HepG2 (cell line): Measurements from ENCODE around the gene RBBP8NL. TPM values are rescaled to one million over a fixed set of nuclear protein-coding genes. Genes with fewer than 3 reads are reported as not detected.

Experiments
- AKAP8 ChIP-seq: sonication (generic); formaldehyde crosslinking; IDR thresholded peaks from 2 replicates; pipeline ENCODE4 v1.5.1; 2020; ENCODE audit warnings: mild to moderate bottlenecking, missing genetic modification reagents
- ATF7-NPFF ChIP-seq: sonication (generic); formaldehyde crosslinking; IDR thresholded peaks from 2 replicates; pipeline ENCODE4 v1.8.1; 2023; ENCODE audit warnings: mild to moderate bottlenecking, low read depth, missing genetic modification reagents, moderate library complexity
- CREBL2 ChIP-seq: sonication (generic); formaldehyde crosslinking; IDR thresholded peaks from 2 replicates; pipeline ENCODE4 v1.8.1; 2023; ENCODE audit warnings: missing genetic modification reagents, mild to moderate bottlenecking, borderline replicate concordance
- GPBP1L1 ChIP-seq: sonication (generic); formaldehyde crosslinking; IDR thresholded peaks from 2 replicates; pipeline ENCODE4 v1.5.0; 2020; ENCODE audit warnings: mild to moderate bottlenecking, missing genetic modification reagents
- HNF1B ChIP-seq: sonication (generic); formaldehyde crosslinking; IDR thresholded peaks from 2 replicates; pipeline ENCODE4 v1.5.1; 2020; ENCODE audit warnings: mild to moderate bottlenecking, moderate library complexity, missing genetic modification reagents
- NCOA1 ChIP-seq: sonication (generic); formaldehyde crosslinking; IDR thresholded peaks from 2 replicates; pipeline ENCODE4 v1.9.0; 2021; ENCODE audit warnings: missing genetic modification reagents
- ZNF275 ChIP-seq: sonication (generic); formaldehyde crosslinking; IDR thresholded peaks from 2 replicates; pipeline ENCODE4 v1.8.0; 2022; ENCODE audit warnings: missing genetic modification reagents, mild to moderate bottlenecking, inconsistent platforms, borderline replicate concordance
- ZNF281 ChIP-seq: sonication (generic); formaldehyde crosslinking; IDR thresholded peaks from 2 replicates; pipeline ENCODE4 v1.4.0; 2020; ENCODE audit warnings: missing genetic modification reagents, borderline replicate concordance
- ZNF609 ChIP-seq: sonication (generic); formaldehyde crosslinking; IDR thresholded peaks from 2 replicates; pipeline ENCODE4 v1.4.0; 2020; ENCODE audit warnings: mild to moderate bottlenecking, missing genetic modification reagents, borderline replicate concordance
- ZSCAN21 ChIP-seq: sonication (generic); formaldehyde crosslinking; IDR thresholded peaks from 2 replicates; pipeline ENCODE4 v1.8.0; 2022; ENCODE audit warnings: mild to moderate bottlenecking, missing genetic modification reagents, moderate library complexity, borderline replicate concordance
- polyA plus RNA-seq, 8 experiments: library from polyadenylated mRNA; depleted of rRNA in 3 of 8; stranded (reverse) in 7 of 8; unstranded in 1 of 8; fragments of >200 nt; fragmentation: Illumina TruSeq in 4 of 8; extraction: Trizol in 4 of 8; gene quantifications; 2 replicates each; pipeline versions ENCODE4 v1.2.1 to v1.2.3, GENCODE V29; 2011 to 2016; ENCODE audit warnings: low read depth in 4 of 8, missing spikeins in 1 of 8, mixed read lengths in 1 of 8; ENCODE audit not compliant: insufficient read depth in 1 of 8
- total RNA-seq, 5 experiments: library from RNA; depleted of rRNA; stranded (reverse); fragments of >200 nt; fragmentation: Illumina TruSeq; extraction: Trizol; gene quantifications; 2 replicates each; pipeline ENCODE4 v1.2.3, GENCODE V29; 2016; ENCODE audit warnings: low read depth in 1 of 5
- TF ChIP-seq, protein P1 (sequence below): sonication (generic); formaldehyde crosslinking; IDR thresholded peaks from 2 replicates; pipeline ENCODE4 v1.5.1; 2020; ENCODE audit warnings: missing genetic modification reagents, mild to moderate bottlenecking, borderline replicate concordance

Gene RBBP8NL
- total and polyA plus RNA-seq, 2 of the 13 experiments (the other 11 are each of a cell fraction or from before 2014, with no cell fraction given) = 0.69 to 0.86 TPM

DNA sequence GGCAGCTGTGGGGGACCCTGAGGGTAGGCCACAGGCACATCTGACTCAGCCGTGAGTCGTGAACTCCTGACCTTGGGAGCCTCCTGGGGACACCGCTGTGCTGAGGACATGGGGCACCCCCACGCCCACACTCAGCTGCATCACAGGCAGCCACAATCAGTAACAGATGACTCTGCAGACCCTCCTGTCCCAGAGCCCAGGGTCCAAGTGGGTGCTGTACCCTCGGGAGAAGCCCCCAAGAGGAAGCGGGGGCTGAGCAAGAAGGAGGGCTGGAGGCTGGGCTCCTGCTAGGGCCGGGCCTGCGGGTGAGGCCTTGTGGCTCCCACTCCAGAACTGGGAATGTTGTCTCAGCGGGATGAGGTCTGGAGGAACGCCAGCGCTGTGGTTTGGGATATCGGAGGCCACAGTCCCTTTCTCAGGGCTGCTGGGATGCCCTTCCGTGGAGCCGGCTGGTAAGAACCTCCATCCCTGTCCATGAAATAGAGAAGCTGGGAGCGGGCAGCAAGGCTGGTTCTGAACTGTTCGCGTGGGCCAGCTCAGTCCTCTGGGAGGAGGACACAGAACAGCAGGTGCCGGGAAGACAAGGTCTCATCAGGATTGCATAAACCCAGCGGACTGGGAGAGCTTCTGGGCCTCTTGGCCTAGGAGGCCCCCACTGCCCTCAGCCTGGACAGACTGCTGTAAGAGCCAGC, 57.1 kb downstream of the RBBP8NL start (continued):
- TF ChIP-seq ZNF609 (CRISPR knock-in tag) (peak; percentile 58; the same call in 1 of the 2 replicates), GPBP1L1 (CRISPR knock-in tag) (no peak), NCOA1 (CRISPR knock-in tag) (peak; percentile 24; the same call in 1 of the 2 replicates), HNF1B (CRISPR knock-in tag) (peak; percentile 16; the same call in 1 of the 2 replicates), ZNF281 (CRISPR knock-in tag) (no peak), ZSCAN21 (CRISPR knock-in tag) (0 out of 2 replicates have a peak, but pooled peaks have one; percentile 30), CREBL2 (CRISPR knock-in tag) (0 out of 2 replicates have a peak, but pooled peaks have one; percentile 71), ATF7-NPFF (CRISPR knock-in tag) (peak; percentile 65; the same call in 1 of the 2 replicates), AKAP8 (CRISPR knock-in tag) (peak; percentile 92; the same call in 1 of the 2 replicates), ZNF275 (CRISPR knock-in tag) (no peak)
- TF ChIP-seq, protein P1, sequence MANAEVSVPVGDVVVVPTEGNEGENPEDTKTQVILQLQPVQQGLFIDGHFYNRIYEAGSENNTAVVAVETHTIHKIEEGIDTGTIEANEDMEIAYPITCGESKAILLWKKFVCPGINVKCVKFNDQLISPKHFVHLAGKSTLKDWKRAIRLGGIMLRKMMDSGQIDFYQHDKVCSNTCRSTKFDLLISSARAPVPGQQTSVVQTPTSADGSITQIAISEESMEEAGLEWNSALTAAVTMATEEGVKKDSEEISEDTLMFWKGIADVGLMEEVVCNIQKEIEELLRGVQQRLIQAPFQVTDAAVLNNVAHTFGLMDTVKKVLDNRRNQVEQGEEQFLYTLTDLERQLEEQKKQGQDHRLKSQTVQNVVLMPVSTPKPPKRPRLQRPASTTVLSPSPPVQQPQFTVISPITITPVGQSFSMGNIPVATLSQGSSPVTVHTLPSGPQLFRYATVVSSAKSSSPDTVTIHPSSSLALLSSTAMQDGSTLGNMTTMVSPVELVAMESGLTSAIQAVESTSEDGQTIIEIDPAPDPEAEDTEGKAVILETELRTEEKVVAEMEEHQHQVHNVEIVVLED (CRISPR knock-in tag) = peak; percentile 12; the same call in 1 of the 2 replicates
